ENCODE results near the gene CP. TPM values are rescaled to one million over a fixed set of nuclear protein-coding genes. Genes with fewer than 3 reads are reported as not detected.

CP gene
- total RNA-seq, 1 donor from 2014 or later: not detected

DNA sequence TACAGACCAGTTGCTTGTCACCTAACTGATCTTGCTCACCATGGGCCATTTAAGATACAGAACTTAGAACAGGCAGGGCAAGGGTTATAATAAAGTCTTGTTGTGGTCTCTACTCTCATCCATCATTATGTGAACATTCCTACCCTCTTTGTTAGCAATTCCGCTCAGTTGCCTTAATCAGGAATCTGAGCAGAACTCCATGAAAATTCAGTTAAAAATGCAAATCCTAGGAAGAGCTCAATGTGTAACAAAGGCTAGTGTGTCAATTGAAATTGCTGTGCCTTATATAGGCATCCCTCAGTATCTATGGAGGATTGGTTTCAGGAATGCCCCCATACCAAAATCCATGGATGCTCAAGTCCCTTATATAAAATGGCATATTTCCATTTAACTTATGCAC, 44.5 kb downstream of the CP start:
- no peak for FAIRE-seq

DNA sequence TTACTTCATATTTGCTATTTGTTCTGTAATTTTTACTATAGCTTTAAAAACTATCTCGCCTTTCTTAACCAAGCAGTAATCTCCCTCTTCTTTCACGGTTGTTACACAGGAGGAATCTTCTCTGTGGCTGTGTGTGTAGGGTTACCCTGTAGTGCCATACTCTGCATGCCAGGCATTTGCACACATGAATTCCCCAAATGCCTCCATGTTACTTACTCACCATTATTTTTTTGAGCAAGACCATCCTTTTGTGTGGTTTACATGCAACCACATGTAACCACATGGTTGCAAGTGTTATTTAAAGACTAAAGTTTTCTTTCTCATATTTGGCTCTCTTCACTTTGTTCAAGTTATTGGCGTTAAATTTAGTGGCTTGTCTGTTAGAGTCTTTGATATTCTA, 46.7 kb downstream of the CP start:
- FAIRE-seq: no peak
- no peak for DNase-seq (ENCODE audit: low read depth)
- H3K4me3 ChIP-seq (ENCODE audit: low read depth, low read length): no peak overlapping the region
- TF ChIP-seq CTCF (IDR thresholded peaks at IDR 0.05; ENCODE audit: insufficient read depth, low read length, severe bottlenecking): no peak
- H3K27me3 ChIP-seq (ENCODE audit: control insufficient read depth, insufficient read depth, low read length): no peaks in the 10 kb centered on the region
- H3K36me3 ChIP-seq (ENCODE audit: control insufficient read depth, insufficient read depth, low read length): no peaks in the 10 kb centered on the region

More for the DNA sequence above, 44.5 kb downstream of the CP start:
- Histone ChIP-seq H3K27me3 (ENCODE audit: control insufficient read depth, insufficient read depth, low read length) (no peaks in the 10 kb centered on the region), H3K36me3 (ENCODE audit: control insufficient read depth, insufficient read depth, low read length) (no peaks in the 10 kb centered on the region), H3K4me3 (ENCODE audit: low read depth, low read length) (no peak overlapping the region)
- DNase-seq (ENCODE audit: low read depth): no peak
- no peak for TF ChIP-seq CTCF (IDR thresholded peaks at IDR 0.05; ENCODE audit: insufficient read depth, low read length, severe bottlenecking)

- no peak for DNase-seq (ENCODE audit: low read depth)
- FAIRE-seq: no peak
- H3K36me3 ChIP-seq (ENCODE audit: control insufficient read depth, insufficient read depth, low read length): peaks cover 2% of the 10 kb centered on the region
- H3K4me3 ChIP-seq (ENCODE audit: low read depth, low read length): no peak overlapping the region
- no peaks in the 10 kb centered on the region for H3K27me3 ChIP-seq (ENCODE audit: control insufficient read depth, insufficient read depth, low read length)
- TF ChIP-seq CTCF (IDR thresholded peaks at IDR 0.05; ENCODE audit: insufficient read depth, low read length, severe bottlenecking): no peak
Observed at GRCh38 chr3:149170672-149171071, 51.0 kb downstream of the CP start.

DNA sequence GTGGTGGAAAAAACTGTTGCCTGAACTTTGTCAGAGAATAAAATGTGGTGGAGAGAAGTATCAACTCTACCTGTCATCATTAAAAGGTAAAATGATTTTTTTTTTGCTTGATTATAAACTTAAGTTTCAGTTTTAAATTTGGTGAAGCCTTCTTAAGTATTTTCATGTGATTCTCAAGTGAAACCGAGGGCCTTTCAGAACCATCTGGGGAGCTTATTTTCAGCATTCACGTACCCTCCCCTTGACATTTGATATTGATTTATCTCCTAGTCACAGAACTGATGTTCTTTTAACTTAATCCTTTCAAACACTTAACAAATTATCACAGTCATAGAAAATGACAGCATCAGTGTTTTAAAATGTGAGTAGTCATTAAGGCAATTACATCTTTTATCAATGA, 53.7 kb downstream of the CP start:
- DNase-seq (ENCODE audit: low read depth) (no peak), FAIRE-seq (no peak)
- H3K4me3 ChIP-seq (ENCODE audit: low read depth, low read length): no peak overlapping the region
- H3K27me3 ChIP-seq (ENCODE audit: control insufficient read depth, insufficient read depth, low read length): no peaks in the 10 kb centered on the region
- peaks cover 5% of the 10 kb centered on the region for H3K36me3 ChIP-seq (ENCODE audit: control insufficient read depth, insufficient read depth, low read length)
- no peak for TF ChIP-seq CTCF (IDR thresholded peaks at IDR 0.05; ENCODE audit: insufficient read depth, low read length, severe bottlenecking)

- peaks cover 5% of the 10 kb centered on the region for H3K36me3 ChIP-seq (ENCODE audit: control insufficient read depth, insufficient read depth, low read length)
- FAIRE-seq (no peak), DNase-seq (ENCODE audit: low read depth) (no peak)
- TF ChIP-seq CTCF (IDR thresholded peaks at IDR 0.05; ENCODE audit: insufficient read depth, low read length, severe bottlenecking): no peak
- H3K27me3 ChIP-seq (ENCODE audit: control insufficient read depth, insufficient read depth, low read length): no peaks in the 10 kb centered on the region
- H3K4me3 ChIP-seq (ENCODE audit: low read depth, low read length): no peak overlapping the region
Observed at GRCh38 chr3:149163066-149163465, 58.6 kb downstream of the CP start.

- no peak for FAIRE-seq
- H3K4me3 ChIP-seq (ENCODE audit: low read depth, low read length): no peak overlapping the region
- no peaks in the 10 kb centered on the region for H3K27me3 ChIP-seq (ENCODE audit: control insufficient read depth, insufficient read depth, low read length)
- H3K36me3 ChIP-seq (ENCODE audit: control insufficient read depth, insufficient read depth, low read length): peaks cover 7% of the 10 kb centered on the region
- TF ChIP-seq CTCF (IDR thresholded peaks at IDR 0.05; ENCODE audit: insufficient read depth, low read length, severe bottlenecking): no peak
- DNase-seq (ENCODE audit: low read depth): no peak
Observed at GRCh38 chr3:149162007-149162406, 59.6 kb downstream of the CP start.

Data from bronchial epithelial cell (primary cell).